SU-DHL-6 (cell line): ENCODE results near the gene ACSM5.
"Not testable (repeated sequence)": the region's sequence is repeated elsewhere in the genome, so short reads cannot be mapped to it uniquely, and the experiment has no call there.

Experiments used
- CTCF ChIP-seq: fragments of 200-600 bp; sonication (generic); IDR thresholded peaks from one replicate; pipeline ENCODE4 v1.5.1; 2017; ENCODE audit warnings: antibody characterized with exemption, mild to moderate bottlenecking, low read length, moderate library complexity; ENCODE audit not compliant: insufficient read depth, poor library complexity, severe bottlenecking
- EZH2phosphoT487 ChIP-seq: fragments of 200-600 bp; sonication (generic), shearing (Covaris generic); conservative IDR thresholded peaks from 2 replicates; pipeline ENCODE4 v1.6.1; 2018; ENCODE audit warnings: mild to moderate bottlenecking, antibody characterized with exemption, low read length, moderate library complexity, mixed read lengths

GRCh38 chr16:20427401-20427797 lies 18.1 kb downstream of the ACSM5 start:
- TF ChIP-seq EZH2phosphoT487, CTCF: not testable (repeated sequence)
